Fibroblast of lung (primary cell): Measurements from ENCODE around the gene CABLES1. TPM values are rescaled to one million over a fixed set of nuclear protein-coding genes. Genes with fewer than 3 reads are reported as not detected.

Experiments used
- DNase-seq, 2 donors: peaks; one replicate each; pipeline versions ENCODE4 v3.0.0 to v3.0.0-alpha.2; 2010; ENCODE audit warnings: low read depth in 2 of 2
- H2AFZ ChIP-seq: 2 replicates; pipeline ENCODE4 v1.5.1; 2012; ENCODE audit warnings: low read length, control low read depth, inconsistent platforms
- H3K27ac ChIP-seq: 2 replicates; pipeline ENCODE4 v1.5.1; 2011; ENCODE audit warnings: low read length, control low read depth; ENCODE audit not compliant: insufficient read depth
- H3K27me3 ChIP-seq: 2 replicates; pipeline ENCODE4 v1.5.1; 2011; ENCODE audit warnings: mild to moderate bottlenecking, low read length; ENCODE audit not compliant: control insufficient read depth, insufficient read depth
- H3K36me3 ChIP-seq: 2 replicates; pipeline ENCODE4 v1.5.1; 2011; ENCODE audit warnings: low read length; ENCODE audit not compliant: control insufficient read depth, insufficient read depth
- H3K4me1 ChIP-seq: 2 replicates; pipeline ENCODE4 v1.5.1; 2011; ENCODE audit warnings: low read length; ENCODE audit not compliant: control insufficient read depth, insufficient read depth; ENCODE audit errors: extremely low read depth
- H3K4me2 ChIP-seq: 2 replicates; pipeline ENCODE4 v1.5.1; 2011; ENCODE audit warnings: low read length, control low read depth; ENCODE audit not compliant: insufficient read depth; ENCODE audit errors: extremely low read depth
- H3K4me3 ChIP-seq, 4 experiments: fragments of 200-600 bp in 1 of 4; sonication (generic) in 1 of 4; replicated peaks in 1 of 4; 2 replicates each; pipeline ENCODE4 v1.5.1; 2011 to 2016; ENCODE audit warnings: low read length in 4 of 4, low read depth in 3 of 4, mild to moderate bottlenecking in 3 of 4, control low read depth in 2 of 4, inconsistent platforms in 1 of 4, mixed read lengths in 1 of 4; ENCODE audit not compliant: insufficient read depth in 1 of 4; ENCODE audit errors: control extremely low read depth in 1 of 4
- H3K79me2 ChIP-seq: 2 replicates; pipeline ENCODE4 v1.5.1; 2012; ENCODE audit warnings: mild to moderate bottlenecking, low read length, inconsistent platforms; ENCODE audit not compliant: control insufficient read depth, insufficient read depth
- H3K9ac ChIP-seq: 2 replicates; pipeline ENCODE4 v1.5.1; 2011; ENCODE audit warnings: mild to moderate bottlenecking, low read length, control low read depth; ENCODE audit not compliant: insufficient read depth
- H3K9me3 ChIP-seq: 2 replicates; pipeline ENCODE4 v1.5.1; 2012; ENCODE audit warnings: low read depth, low read length; ENCODE audit not compliant: control insufficient read depth, insufficient read depth
- H4K20me1 ChIP-seq: 2 replicates; pipeline ENCODE4 v1.5.1; 2011; ENCODE audit warnings: low read length; ENCODE audit not compliant: control insufficient read depth, insufficient read depth; ENCODE audit errors: extremely low read depth
- EZH2 ChIP-seq: IDR thresholded peaks from 2 replicates; pipeline ENCODE4 v1.5.1; 2012; ENCODE audit warnings: low read length, control low read depth, mild to moderate bottlenecking; ENCODE audit errors: missing control alignments
- polyA plus RNA-seq, 2 donors: library from polyadenylated mRNA; depleted of rRNA in 1 of 2; stranded (reverse) in 1 of 2; unstranded in 1 of 2; fragments of >200 nt; gene quantifications; 2 replicates each; pipeline ENCODE4 v1.2.1, GENCODE V29; 2011 to 2012; ENCODE audit warnings: missing spikeins in 1 of 2
- total RNA-seq: library from RNA; depleted of rRNA; stranded (reverse); fragments of >200 nt; gene quantifications from 2 replicates; pipeline ENCODE4 v1.2.1, GENCODE V29; 2014
- TF ChIP-seq, protein P1 (sequence below), 2 donors: IDR thresholded peaks in 1 of 2; conservative IDR thresholded peaks in 1 of 2; 1 replicate in 1 of 2; 2 replicates in 1 of 2; pipeline ENCODE4 v1.5.1; 2011 to 2012; ENCODE audit warnings: low read length in 2 of 2, control low read depth in 1 of 2, inconsistent platforms in 1 of 2, low read depth in 1 of 2, mild to moderate bottlenecking in 1 of 2

CABLES1 gene
- total and polyA plus RNA-seq, 2 donors (not counting 1 experiment from before 2014, with no cell fraction given), result 5.1 to 11.4 TPM

DNA sequence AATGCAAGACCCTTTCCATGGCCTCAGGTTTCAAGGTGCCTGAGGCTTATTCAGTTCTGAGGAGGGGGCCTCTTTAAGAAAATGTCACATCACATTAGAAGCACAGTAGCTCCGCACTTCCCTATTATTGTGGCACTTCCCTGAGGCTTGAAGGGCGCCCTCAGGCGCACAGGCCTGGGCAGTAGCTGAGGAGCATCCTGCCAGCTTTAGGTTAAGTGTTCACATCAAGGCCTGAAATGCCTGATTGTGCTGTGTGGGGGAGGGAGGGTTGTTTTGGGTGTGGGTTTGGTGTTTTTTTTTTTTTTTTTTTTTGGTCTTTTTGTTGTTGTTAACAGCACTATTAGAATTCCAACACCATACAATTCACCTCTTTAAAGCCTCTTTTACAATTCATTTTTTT, 107.9 kb downstream of the CABLES1 start:
- Histone ChIP-seq H3K4me2 (no peak overlapping the region), H3K36me3 (no peaks in the 10 kb centered on the region), H3K4me3 (no peak overlapping the region), H3K27ac (no peak overlapping the region), H3K79me2 (no peaks in the 10 kb centered on the region), H3K9me3 (no peaks in the 10 kb centered on the region), H3K4me1 (peaks cover under 1% of the 10 kb centered on the region), H3K9ac (no peak overlapping the region), H3K27me3 (no peaks in the 10 kb centered on the region), H4K20me1 (no peaks in the 10 kb centered on the region), H2AFZ (no peak overlapping the region)
- no peak for TF ChIP-seq EZH2
- TF ChIP-seq, protein P1, sequence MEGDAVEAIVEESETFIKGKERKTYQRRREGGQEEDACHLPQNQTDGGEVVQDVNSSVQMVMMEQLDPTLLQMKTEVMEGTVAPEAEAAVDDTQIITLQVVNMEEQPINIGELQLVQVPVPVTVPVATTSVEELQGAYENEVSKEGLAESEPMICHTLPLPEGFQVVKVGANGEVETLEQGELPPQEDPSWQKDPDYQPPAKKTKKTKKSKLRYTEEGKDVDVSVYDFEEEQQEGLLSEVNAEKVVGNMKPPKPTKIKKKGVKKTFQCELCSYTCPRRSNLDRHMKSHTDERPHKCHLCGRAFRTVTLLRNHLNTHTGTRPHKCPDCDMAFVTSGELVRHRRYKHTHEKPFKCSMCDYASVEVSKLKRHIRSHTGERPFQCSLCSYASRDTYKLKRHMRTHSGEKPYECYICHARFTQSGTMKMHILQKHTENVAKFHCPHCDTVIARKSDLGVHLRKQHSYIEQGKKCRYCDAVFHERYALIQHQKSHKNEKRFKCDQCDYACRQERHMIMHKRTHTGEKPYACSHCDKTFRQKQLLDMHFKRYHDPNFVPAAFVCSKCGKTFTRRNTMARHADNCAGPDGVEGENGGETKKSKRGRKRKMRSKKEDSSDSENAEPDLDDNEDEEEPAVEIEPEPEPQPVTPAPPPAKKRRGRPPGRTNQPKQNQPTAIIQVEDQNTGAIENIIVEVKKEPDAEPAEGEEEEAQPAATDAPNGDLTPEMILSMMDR (conservative IDR thresholded peaks at IDR 0.05 in 1 of 2, IDR thresholded peaks at IDR 0.05 in 1 of 2; ENCODE audit: low read depth in 1 of 2, low read length in 2 of 2), result no peak
- DNase-seq, result no peak

- Histone ChIP-seq H3K79me2 (no peaks in the 10 kb centered on the region), H4K20me1 (no peaks in the 10 kb centered on the region), H3K27me3 (no peaks in the 10 kb centered on the region), H3K9me3 (no peaks in the 10 kb centered on the region), H3K4me1 (no peaks in the 10 kb centered on the region), H3K36me3 (no peaks in the 10 kb centered on the region), H3K4me3 (no peak overlapping the region), H3K27ac (no peak overlapping the region), H3K4me2 (no peak overlapping the region), H3K9ac (no peak overlapping the region), H2AFZ (no peak overlapping the region)
- TF ChIP-seq, protein P1 (conservative IDR thresholded peaks at IDR 0.05 in 1 of 2, IDR thresholded peaks at IDR 0.05 in 1 of 2; ENCODE audit: low read depth in 1 of 2, low read length in 2 of 2), result no peak
- TF ChIP-seq EZH2, result no peak
- DNase-seq, result no peak
Measured at GRCh38 chr18:23243816-23244215, 108.5 kb downstream of the CABLES1 start.

DNA sequence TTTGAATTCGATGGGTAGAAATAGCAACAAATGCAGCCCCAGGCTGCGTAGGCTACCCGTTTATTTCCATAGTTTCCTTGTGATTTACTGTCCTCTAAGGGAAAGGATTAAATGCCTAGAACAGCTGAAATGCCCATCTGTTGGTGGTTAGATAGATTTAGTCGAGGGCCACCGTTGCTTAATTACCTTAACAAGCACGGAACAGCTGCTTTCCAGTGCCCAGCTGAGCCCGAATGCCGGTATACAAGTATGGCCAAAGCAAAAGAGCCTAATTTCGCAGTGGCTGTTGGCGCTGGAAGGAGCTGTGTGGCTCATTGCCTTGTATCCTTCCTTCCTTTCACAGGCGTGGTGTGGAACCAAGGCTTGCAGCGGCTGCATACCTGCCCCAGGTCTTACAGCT, 109.1 kb downstream of the CABLES1 start:
- no peaks in the 10 kb centered on the region for H3K9me3 ChIP-seq
- H2AFZ ChIP-seq, result no peak overlapping the region
- H3K4me2 ChIP-seq, result no peak overlapping the region
- H3K36me3 ChIP-seq, result no peaks in the 10 kb centered on the region
- DNase-seq, result no peak
- H3K4me3 ChIP-seq, result no peak overlapping the region
- no peaks in the 10 kb centered on the region for H3K4me1 ChIP-seq
- no peaks in the 10 kb centered on the region for H3K27me3 ChIP-seq
- no peaks in the 10 kb centered on the region for H4K20me1 ChIP-seq
- H3K27ac ChIP-seq, result no peak overlapping the region
- TF ChIP-seq, protein P1 (conservative IDR thresholded peaks at IDR 0.05 in 1 of 2, IDR thresholded peaks at IDR 0.05 in 1 of 2; ENCODE audit: low read depth in 1 of 2, low read length in 2 of 2), result no peak
- no peak for TF ChIP-seq EZH2
- H3K9ac ChIP-seq, result no peak overlapping the region
- no peaks in the 10 kb centered on the region for H3K79me2 ChIP-seq
